Bronchial epithelial cell (primary cell): ENCODE results near the gene GSG1L. TPM values are rescaled to one million over a fixed set of nuclear protein-coding genes. Genes with fewer than 3 reads are reported as not detected.

Experiments used
- DNase-seq: peaks from one replicate; pipeline ENCODE4 v3.0.0-alpha.2; 2010; ENCODE audit warnings: low read depth
- FAIRE-seq: peaks from 2 replicates; lab custom pipeline; 2011; peaks lifted over from hg19 to GRCh38; lab: Jason Lieb, UNC
- H3K27me3 ChIP-seq: 2 replicates; pipeline ENCODE4 v1.5.1; 2011; ENCODE audit warnings: low read length; ENCODE audit not compliant: control insufficient read depth, insufficient read depth
- H3K36me3 ChIP-seq: 2 replicates; pipeline ENCODE4 v1.5.1; 2011; ENCODE audit warnings: low read length; ENCODE audit not compliant: control insufficient read depth, insufficient read depth
- H3K4me3 ChIP-seq: 2 replicates; pipeline ENCODE4 v1.5.1; 2011; ENCODE audit warnings: mild to moderate bottlenecking, low read depth, low read length, control low read depth
- CTCF ChIP-seq: IDR thresholded peaks from 2 replicates; pipeline ENCODE4 v1.5.1; 2011; ENCODE audit warnings: mild to moderate bottlenecking, moderate library complexity, low read length, control low read depth, inconsistent platforms; ENCODE audit not compliant: insufficient read depth, severe bottlenecking
- total RNA-seq: library from RNA; depleted of rRNA; stranded (reverse); fragments of >200 nt; gene quantifications from 2 replicates; pipeline ENCODE4 v1.2.1, GENCODE V29; 2014

Gene GSG1L
- total RNA-seq, 1 donor from 2014 or later: not detected

GRCh38 chr16:27777527-27777926 lies 286.0 kb downstream of the GSG1L start:
- no peak overlapping the region for H3K4me3 ChIP-seq
- no peak for DNase-seq
- FAIRE-seq: no peak
- TF ChIP-seq CTCF: no peak
- H3K36me3 ChIP-seq: no peaks in the 10 kb centered on the region
- no peaks in the 10 kb centered on the region for H3K27me3 ChIP-seq

- Histone ChIP-seq H3K36me3 (no peaks in the 10 kb centered on the region), H3K27me3 (no peaks in the 10 kb centered on the region), H3K4me3 (no peak overlapping the region)
- DNase-seq (no peak), FAIRE-seq (no peak)
- TF ChIP-seq CTCF: no peak
Measured at GRCh38 chr16:27776556-27777225, 286.8 kb downstream of the GSG1L start.

- peaks cover 1% of the 10 kb centered on the region for H3K36me3 ChIP-seq
Measured at GRCh38 chr16:27775254-27775653, 288.3 kb downstream of the GSG1L start.

GRCh38 chr16:27774779-27775178 lies 288.7 kb downstream of the GSG1L start:
- DNase-seq (no peak), FAIRE-seq (no peak)
- peaks cover 1% of the 10 kb centered on the region for H3K36me3 ChIP-seq
- no peak overlapping the region for H3K4me3 ChIP-seq
- no peak for TF ChIP-seq CTCF
- no peaks in the 10 kb centered on the region for H3K27me3 ChIP-seq

More at GRCh38 chr16:27775254-27775653, 288.3 kb downstream of the GSG1L start:
- Histone ChIP-seq H3K4me3 (no peak overlapping the region), H3K27me3 (no peaks in the 10 kb centered on the region)
- TF ChIP-seq CTCF: no peak
- FAIRE-seq (no peak), DNase-seq (no peak)

GRCh38 chr16:27773344-27773743 lies 290.2 kb downstream of the GSG1L start:
- FAIRE-seq: no peak
- Histone ChIP-seq H3K36me3 (peaks cover 3% of the 10 kb centered on the region), H3K4me3 (no peak overlapping the region), H3K27me3 (no peaks in the 10 kb centered on the region)
- TF ChIP-seq CTCF: no peak
- no peak for DNase-seq
